GM12872 (cell line): ENCODE measurements around the gene EXOC1.

Experiments used
- CTCF ChIP-seq: IDR thresholded peaks from 3 replicates; pipeline ENCODE4 v1.5.1; 2011; ENCODE audit warnings: low read depth, mild to moderate bottlenecking, low read length, moderate library complexity; ENCODE audit not compliant: insufficient read depth

Gene EXOC1, protein sequence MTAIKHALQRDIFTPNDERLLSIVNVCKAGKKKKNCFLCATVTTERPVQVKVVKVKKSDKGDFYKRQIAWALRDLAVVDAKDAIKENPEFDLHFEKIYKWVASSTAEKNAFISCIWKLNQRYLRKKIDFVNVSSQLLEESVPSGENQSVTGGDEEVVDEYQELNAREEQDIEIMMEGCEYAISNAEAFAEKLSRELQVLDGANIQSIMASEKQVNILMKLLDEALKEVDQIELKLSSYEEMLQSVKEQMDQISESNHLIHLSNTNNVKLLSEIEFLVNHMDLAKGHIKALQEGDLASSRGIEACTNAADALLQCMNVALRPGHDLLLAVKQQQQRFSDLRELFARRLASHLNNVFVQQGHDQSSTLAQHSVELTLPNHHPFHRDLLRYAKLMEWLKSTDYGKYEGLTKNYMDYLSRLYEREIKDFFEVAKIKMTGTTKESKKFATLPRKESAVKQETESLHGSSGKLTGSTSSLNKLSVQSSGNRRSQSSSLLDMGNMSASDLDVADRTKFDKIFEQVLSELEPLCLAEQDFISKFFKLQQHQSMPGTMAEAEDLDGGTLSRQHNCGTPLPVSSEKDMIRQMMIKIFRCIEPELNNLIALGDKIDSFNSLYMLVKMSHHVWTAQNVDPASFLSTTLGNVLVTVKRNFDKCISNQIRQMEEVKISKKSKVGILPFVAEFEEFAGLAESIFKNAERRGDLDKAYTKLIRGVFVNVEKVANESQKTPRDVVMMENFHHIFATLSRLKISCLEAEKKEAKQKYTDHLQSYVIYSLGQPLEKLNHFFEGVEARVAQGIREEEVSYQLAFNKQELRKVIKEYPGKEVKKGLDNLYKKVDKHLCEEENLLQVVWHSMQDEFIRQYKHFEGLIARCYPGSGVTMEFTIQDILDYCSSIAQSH

DNA sequence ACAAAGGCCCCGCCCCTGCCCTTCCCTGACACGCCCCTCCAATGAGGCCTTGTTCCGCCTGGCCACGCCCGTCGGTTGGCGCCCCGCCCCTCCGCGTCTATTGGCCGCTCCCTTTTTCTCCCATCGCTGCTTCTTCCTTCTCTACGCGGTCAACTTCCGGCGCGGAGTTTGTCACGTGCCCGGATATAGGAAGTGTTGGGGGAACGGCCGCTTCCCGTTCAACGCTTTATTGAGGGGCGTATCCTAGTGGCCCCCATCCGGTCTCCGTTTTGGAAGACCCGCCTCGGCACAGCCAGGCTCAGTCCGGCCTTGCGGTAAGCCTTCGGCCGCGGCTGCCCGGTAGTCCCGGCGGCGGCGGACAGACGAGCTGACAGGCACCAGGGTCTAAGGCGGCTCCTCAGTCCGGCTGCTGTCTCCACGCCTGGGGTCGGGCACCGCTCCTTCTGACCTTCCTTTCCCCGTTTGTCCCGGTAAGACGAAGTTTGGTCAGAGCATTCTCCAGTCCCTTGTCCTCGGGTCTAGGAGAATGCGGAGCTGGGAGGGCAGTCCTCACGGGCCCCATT lies at the start of gene EXOC1:
Gene EXOC1 (plus strand): TSS at position 165 of the 563 bp plus-strand sequence. CDS start 4,676 bp downstream, outside the sequence.
- TF ChIP-seq CTCF = no peak

DNA sequence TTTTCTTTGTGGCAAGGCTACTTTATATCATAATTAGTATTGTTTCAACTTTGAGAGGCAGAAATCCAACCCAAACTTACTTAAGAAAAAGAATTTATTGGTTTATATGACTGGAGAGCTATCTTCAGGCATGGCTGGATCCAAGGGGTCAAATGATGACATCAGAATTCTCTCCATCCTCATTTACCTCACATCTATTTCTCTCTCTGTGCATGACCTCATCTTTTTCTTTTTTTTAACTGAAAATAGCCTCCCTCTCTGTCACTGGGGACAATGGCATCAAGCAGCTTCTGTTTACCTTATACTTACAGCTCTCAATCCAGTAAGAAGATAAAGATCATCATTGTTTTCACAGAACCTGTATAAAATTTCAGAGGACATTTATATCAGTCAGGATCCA lies 45.9 kb upstream of the EXOC1 start:
- TF ChIP-seq CTCF = no peak

DNA sequence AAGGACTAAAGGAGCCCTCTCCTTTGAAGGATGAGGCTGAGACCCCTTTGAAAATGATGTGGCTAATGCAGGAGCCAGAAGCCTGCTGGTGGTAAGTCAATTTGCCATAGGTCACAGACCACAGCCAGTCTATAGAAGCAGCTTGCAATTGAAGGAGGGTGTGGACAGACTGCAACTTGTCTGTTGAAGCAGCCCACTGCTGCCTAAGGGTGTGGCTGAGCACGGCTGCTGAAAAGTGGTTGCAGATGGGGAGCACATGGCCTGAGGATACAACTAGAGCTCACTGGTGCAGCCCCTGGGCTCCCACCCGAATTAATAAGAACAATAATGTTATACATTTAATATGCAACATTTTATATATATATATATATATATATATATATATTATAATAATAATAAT lies 45.3 kb upstream of the EXOC1 start:
- TF ChIP-seq CTCF = no peak

GRCh38 chr4:55808632-55809031 lies 44.8 kb upstream of the EXOC1 start:
- no peak for TF ChIP-seq CTCF

- no peak for TF ChIP-seq CTCF
Measured at GRCh38 chr4:55817691-55818090, 35.8 kb upstream of the EXOC1 start.

- TF ChIP-seq CTCF = no peak
Measured at GRCh38 chr4:55819634-55820033, 33.8 kb upstream of the EXOC1 start, which contains the start of gene EXOC1L. Gene EXOC1L (plus strand): TSS chr4:55819790. CDS start chr4:55820027, 237 bp downstream.

DNA sequence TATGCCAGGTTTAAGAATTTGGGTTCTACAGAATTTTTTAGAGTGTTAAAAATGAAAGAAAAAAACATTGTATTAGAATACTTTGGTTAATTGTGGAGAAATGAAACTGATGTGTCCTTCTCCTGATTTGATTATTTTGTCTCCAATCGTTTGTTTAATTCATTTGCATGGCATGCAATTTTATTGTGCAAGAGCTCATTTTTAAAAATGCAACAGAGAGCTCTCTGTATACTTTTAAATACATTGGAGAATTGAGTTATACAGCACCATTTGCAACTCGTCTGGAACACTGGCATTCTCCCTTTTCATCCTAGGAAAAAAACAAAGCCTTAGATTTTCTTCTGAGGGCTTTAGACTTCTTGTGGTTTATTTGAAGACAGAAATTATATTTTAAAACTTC lies 33.2 kb upstream of the EXOC1 start:
- no peak for TF ChIP-seq CTCF
